Brain microvascular endothelial cell (primary cell): ENCODE data around the gene ADAMTS15.
"Not testable (repeated sequence)": the region's sequence is repeated elsewhere in the genome, so short reads cannot be mapped to it uniquely, and the experiment has no call there.

Experiments
- DNase-seq: peaks from one replicate; pipeline ENCODE4 v3.0.0-alpha.2; 2020
- H3K27ac ChIP-seq: fragments of 250-450 bp; sonication (Bioruptor Pico); 2 replicates; pipeline ENCODE4 v1.5.1; 2020; ENCODE audit warnings: mild to moderate bottlenecking, moderate library complexity
- H3K27me3 ChIP-seq: fragments of 250-450 bp; sonication (Bioruptor Pico); replicated peaks from 2 replicates; pipeline ENCODE4 v1.5.1; 2020; ENCODE audit warnings: mild to moderate bottlenecking
- H3K36me3 ChIP-seq: fragments of 250-450 bp; sonication (Bioruptor Pico); replicated peaks from 2 replicates; pipeline ENCODE4 v1.5.1; 2020; ENCODE audit warnings: mild to moderate bottlenecking
- H3K4me3 ChIP-seq: 2 replicates; pipeline ENCODE4 v1.5.1; 2011; ENCODE audit warnings: low read depth, mild to moderate bottlenecking, control low read depth, low read length, moderate library complexity
- CTCF ChIP-seq: IDR thresholded peaks from 2 replicates; pipeline ENCODE4 v1.5.1; 2011; ENCODE audit warnings: low read depth, mild to moderate bottlenecking, moderate library complexity, low read length, control low read depth, inconsistent platforms; ENCODE audit errors: missing control alignments
- in situ Hi-C: cut with HindIII; loops from 2 replicates; pipeline ENCODE4 v1.10.0; 2017; ENCODE audit warnings: low sequenced_read_pairs, low pct_ligation_motif_present

ADAMTS15 gene

DNA sequence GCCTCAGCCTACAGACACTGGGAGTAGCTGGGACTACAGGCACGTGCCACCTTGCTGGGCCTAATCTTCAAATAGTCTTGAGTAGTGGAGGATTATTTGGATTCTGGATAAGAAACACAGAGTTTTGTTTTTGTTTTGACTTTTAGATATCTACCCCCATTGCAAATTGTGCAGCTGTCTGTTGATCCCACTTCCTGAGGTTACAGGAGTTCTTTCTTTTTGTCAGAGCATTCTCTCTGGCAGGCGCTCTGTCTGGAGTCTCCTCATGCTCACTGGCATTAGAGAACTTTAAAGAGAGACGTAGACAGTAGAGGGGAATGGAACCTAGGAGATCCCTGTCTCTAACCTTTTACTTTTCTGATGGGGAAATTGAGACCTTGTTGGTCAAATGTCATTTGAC is 12.3 kb upstream of the ADAMTS15 start:
- H3K36me3 ChIP-seq = no peaks in the 10 kb centered on the region
- DNase-seq = no peak
- in situ Hi-C loops = no loop called here
- no peak overlapping the region for H3K4me3 ChIP-seq
- H3K27ac ChIP-seq = no peak overlapping the region
- no peak for TF ChIP-seq CTCF
- no peaks in the 10 kb centered on the region for H3K27me3 ChIP-seq

DNA sequence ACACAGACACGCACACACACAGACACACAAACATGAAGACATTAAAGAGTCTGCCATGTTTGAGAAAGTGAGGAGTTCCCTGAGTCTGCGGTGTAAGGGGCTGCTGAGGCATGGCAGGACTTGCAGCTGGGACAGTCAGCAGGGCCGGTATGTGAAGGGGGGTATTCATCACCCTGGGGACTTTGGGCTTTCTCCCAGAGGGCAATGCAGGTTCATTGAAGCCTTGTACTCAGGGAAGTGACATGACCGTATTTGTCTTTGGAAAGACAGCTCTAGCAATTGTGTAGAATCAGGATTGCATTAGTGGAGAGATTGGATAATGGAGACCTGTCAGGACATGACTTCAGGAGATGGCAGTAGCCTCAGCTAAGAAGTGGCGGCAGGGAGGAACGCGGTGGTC is 10.6 kb upstream of the ADAMTS15 start:
- H3K36me3 ChIP-seq = no peaks in the 10 kb centered on the region
- in situ Hi-C loops = no loop called here
- H3K4me3 ChIP-seq = no peak overlapping the region
- no peaks in the 10 kb centered on the region for H3K27me3 ChIP-seq
- DNase-seq = no peak
- no peak overlapping the region for H3K27ac ChIP-seq
- no peak for TF ChIP-seq CTCF

- H3K27ac ChIP-seq, H3K27me3 ChIP-seq, DNase-seq, in situ Hi-C loops, H3K4me3 ChIP-seq, H3K36me3 ChIP-seq: not testable (repeated sequence)
Measured at GRCh38 chr11:130438401-130439159, 9.9 kb upstream of the ADAMTS15 start.

DNA sequence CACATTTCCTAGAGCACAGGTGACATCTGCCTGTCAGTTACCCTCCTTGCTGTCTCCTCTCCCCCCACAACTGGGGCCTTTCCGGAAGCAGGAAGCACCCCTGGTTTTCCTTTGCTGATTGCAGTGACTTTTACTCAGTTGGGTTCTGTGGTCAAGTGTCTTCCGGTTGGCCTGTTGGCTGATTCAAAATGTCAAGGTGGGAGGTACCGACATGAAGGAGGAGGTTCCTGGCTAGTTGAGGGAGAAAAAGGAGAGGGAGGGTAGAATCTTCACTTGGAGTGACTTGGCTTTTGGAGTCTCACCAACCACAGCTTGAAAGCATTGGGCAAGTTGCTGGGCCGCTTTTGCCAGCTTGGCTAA is 9.3 kb upstream of the ADAMTS15 start:
- no peak for TF ChIP-seq CTCF
- H3K4me3 ChIP-seq = no peak overlapping the region
- in situ Hi-C loops = no loop called here
- no peak for DNase-seq
- H3K27ac ChIP-seq = no peak overlapping the region
- no peaks in the 10 kb centered on the region for H3K36me3 ChIP-seq
- no peaks in the 10 kb centered on the region for H3K27me3 ChIP-seq

- no peaks in the 10 kb centered on the region for H3K27me3 ChIP-seq
- no peak for TF ChIP-seq CTCF
- in situ Hi-C loops = loop anchor here (10.0 kb wide), 1 partner anchor 425 kb away; no protein-coding TSS in a partner anchor
- no peak for DNase-seq
- H3K36me3 ChIP-seq = no peaks in the 10 kb centered on the region
- H3K4me3 ChIP-seq = no peak overlapping the region
- no peak overlapping the region for H3K27ac ChIP-seq
Measured at GRCh38 chr11:130439876-130440275, 8.6 kb upstream of the ADAMTS15 start.

- Histone ChIP-seq H3K36me3 (no peaks in the 10 kb centered on the region), H3K27me3 (no peaks in the 10 kb centered on the region), H3K27ac (no peak overlapping the region), H3K4me3 (no peak overlapping the region)
- TF ChIP-seq CTCF = no peak
- DNase-seq = no peak
- in situ Hi-C loops = loop anchor here (10.0 kb wide), 1 partner anchor 423 kb away; no protein-coding TSS in a partner anchor
Measured at GRCh38 chr11:130441719-130442118, 6.7 kb upstream of the ADAMTS15 start.
